ENCODE data around the gene ZNF639.
"Not testable (repeated sequence)": the region's sequence is repeated elsewhere in the genome, so short reads cannot be mapped to it uniquely, and the experiment has no call there.

Gene ZNF639

GRCh38 chr3:179322286-179323196 is at the start of gene ZNF639:
Gene ZNF639 (plus strand): TSS chr3:179323031. CDS start chr3:179328294, 5,263 bp downstream.
- DNase-seq (ENCODE audit: low read depth in 3 of 3, low spot score in 1 of 3): peak; percentile 57 to 75 (median 64)

GRCh38 chr3:179274434-179274833 is 48.4 kb upstream of the ZNF639 start:
- DNase-seq (ENCODE audit: low read depth in 3 of 3, low spot score in 1 of 3): not testable (repeated sequence)

- no peak for DNase-seq (ENCODE audit: low read depth in 3 of 3, low spot score in 1 of 3)
These were observed 46.8 kb upstream of the ZNF639 start for GRCh38 chr3:179276001-179276400.

- no peak for DNase-seq (ENCODE audit: low read depth in 3 of 3, low spot score in 1 of 3)
These were observed 46.1 kb upstream of the ZNF639 start for GRCh38 chr3:179276743-179277142.

- DNase-seq (ENCODE audit: low read depth in 3 of 3, low spot score in 1 of 3): no peak
These were observed 44.7 kb upstream of the ZNF639 start for GRCh38 chr3:179278151-179278550.

GRCh38 chr3:179278932-179279693 is 43.7 kb upstream of the ZNF639 start:
- DNase-seq (ENCODE audit: low read depth in 3 of 3, low spot score in 1 of 3): no peak

- no peak for DNase-seq (ENCODE audit: low read depth in 3 of 3, low spot score in 1 of 3)
These were observed 43.0 kb upstream of the ZNF639 start for GRCh38 chr3:179279837-179280236.

GRCh38 chr3:179281825-179282224 is 41.0 kb upstream of the ZNF639 start:
- DNase-seq (ENCODE audit: low read depth in 3 of 3, low spot score in 1 of 3): no peak

GRCh38 chr3:179286331-179286730 is 36.5 kb upstream of the ZNF639 start:
- DNase-seq (ENCODE audit: low read depth in 3 of 3, low spot score in 1 of 3): no peak

GRCh38 chr3:179288845-179289244 is 34.0 kb upstream of the ZNF639 start:
- DNase-seq (ENCODE audit: low read depth in 3 of 3, low spot score in 1 of 3): no peak

- no peak for DNase-seq (ENCODE audit: low read depth in 3 of 3, low spot score in 1 of 3)
These were observed 33.5 kb upstream of the ZNF639 start for GRCh38 chr3:179289295-179289694.

GRCh38 chr3:179292450-179292849 is 30.4 kb upstream of the ZNF639 start:
- no peak for DNase-seq (ENCODE audit: low read depth in 3 of 3, low spot score in 1 of 3)

- DNase-seq (ENCODE audit: low read depth in 3 of 3, low spot score in 1 of 3): no peak
These were observed 24.7 kb upstream of the ZNF639 start for GRCh38 chr3:179297971-179298725.

- no peak for DNase-seq (ENCODE audit: low read depth in 3 of 3, low spot score in 1 of 3)
These were observed 23.5 kb upstream of the ZNF639 start for GRCh38 chr3:179299316-179299715.

GRCh38 chr3:179299999-179300613 is 22.7 kb upstream of the ZNF639 start:
- no peak for DNase-seq (ENCODE audit: low read depth in 3 of 3, low spot score in 1 of 3)

GRCh38 chr3:179301645-179302044 is 21.2 kb upstream of the ZNF639 start:
- DNase-seq (ENCODE audit: low read depth in 3 of 3, low spot score in 1 of 3): no peak

- no peak for DNase-seq (ENCODE audit: low read depth in 3 of 3, low spot score in 1 of 3)
These were observed 20.7 kb upstream of the ZNF639 start for GRCh38 chr3:179302111-179302510.

GRCh38 chr3:179304605-179305004 is 18.2 kb upstream of the ZNF639 start:
- DNase-seq (ENCODE audit: low read depth in 3 of 3, low spot score in 1 of 3): no peak

GRCh38 chr3:179307362-179307761 is 15.5 kb upstream of the ZNF639 start:
- DNase-seq (ENCODE audit: low read depth in 3 of 3, low spot score in 1 of 3): not testable (repeated sequence)

- no peak for DNase-seq (ENCODE audit: low read depth in 3 of 3, low spot score in 1 of 3)
These were observed 14.8 kb upstream of the ZNF639 start for GRCh38 chr3:179308001-179308400.

All from stimulated activated CD4-positive, alpha-beta T cell treated with anti-CD3 and anti-CD28 coated beads, TNF-alpha, amount 100 ng/mL, for 1 hour (primary cell).